ENCODE measurements around the gene HNRNPUL1.

DNA sequence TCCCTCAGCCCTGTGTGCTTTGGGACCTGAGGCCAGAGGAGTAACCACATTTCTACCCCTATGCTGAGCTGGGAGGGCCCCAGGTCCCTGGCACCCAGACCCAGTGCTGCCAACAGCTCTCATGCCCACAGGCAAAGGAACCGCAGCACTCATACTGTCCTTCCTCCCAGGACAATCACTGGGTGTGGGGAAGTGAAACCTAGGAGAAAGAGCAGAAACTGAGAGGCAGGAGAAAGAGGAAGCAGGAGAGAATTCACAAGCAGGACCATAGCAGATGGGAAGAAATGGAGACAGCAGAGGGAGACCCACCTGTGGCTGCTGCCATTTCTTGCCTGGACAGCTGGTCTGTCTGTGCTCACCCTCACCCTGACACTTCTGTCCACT is 64.7 kb downstream of the HNRNPUL1 start:
- TF ChIP-seq, protein P1, sequence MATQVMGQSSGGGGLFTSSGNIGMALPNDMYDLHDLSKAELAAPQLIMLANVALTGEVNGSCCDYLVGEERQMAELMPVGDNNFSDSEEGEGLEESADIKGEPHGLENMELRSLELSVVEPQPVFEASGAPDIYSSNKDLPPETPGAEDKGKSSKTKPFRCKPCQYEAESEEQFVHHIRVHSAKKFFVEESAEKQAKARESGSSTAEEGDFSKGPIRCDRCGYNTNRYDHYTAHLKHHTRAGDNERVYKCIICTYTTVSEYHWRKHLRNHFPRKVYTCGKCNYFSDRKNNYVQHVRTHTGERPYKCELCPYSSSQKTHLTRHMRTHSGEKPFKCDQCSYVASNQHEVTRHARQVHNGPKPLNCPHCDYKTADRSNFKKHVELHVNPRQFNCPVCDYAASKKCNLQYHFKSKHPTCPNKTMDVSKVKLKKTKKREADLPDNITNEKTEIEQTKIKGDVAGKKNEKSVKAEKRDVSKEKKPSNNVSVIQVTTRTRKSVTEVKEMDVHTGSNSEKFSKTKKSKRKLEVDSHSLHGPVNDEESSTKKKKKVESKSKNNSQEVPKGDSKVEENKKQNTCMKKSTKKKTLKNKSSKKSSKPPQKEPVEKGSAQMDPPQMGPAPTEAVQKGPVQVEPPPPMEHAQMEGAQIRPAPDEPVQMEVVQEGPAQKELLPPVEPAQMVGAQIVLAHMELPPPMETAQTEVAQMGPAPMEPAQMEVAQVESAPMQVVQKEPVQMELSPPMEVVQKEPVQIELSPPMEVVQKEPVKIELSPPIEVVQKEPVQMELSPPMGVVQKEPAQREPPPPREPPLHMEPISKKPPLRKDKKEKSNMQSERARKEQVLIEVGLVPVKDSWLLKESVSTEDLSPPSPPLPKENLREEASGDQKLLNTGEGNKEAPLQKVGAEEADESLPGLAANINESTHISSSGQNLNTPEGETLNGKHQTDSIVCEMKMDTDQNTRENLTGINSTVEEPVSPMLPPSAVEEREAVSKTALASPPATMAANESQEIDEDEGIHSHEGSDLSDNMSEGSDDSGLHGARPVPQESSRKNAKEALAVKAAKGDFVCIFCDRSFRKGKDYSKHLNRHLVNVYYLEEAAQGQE (IDR thresholded peaks at IDR 0.05; ENCODE audit: insufficient read depth in 1 of 2, low read depth in 2 of 2, low read length in 2 of 2), result no peak
- no peak for TF ChIP-seq POLR2AphosphoS5 (IDR thresholded peaks at IDR 0.05; ENCODE audit: low read depth, low read length)
- TF ChIP-seq SIN3A (IDR thresholded peaks at IDR 0.05; ENCODE audit: borderline replicate concordance, insufficient read depth, low read length), result no peak
- TF ChIP-seq TAF1 (IDR thresholded peaks at IDR 0.05; ENCODE audit: borderline replicate concordance, insufficient read depth, low read length), result no peak
